DMS79 (cell line): Measurements from ENCODE around the gene MPO.

Experiments
- DNase-seq: peaks from one replicate; lab custom pipeline; 2025; lab: John Stamatoyannopoulos, UW

MPO gene, protein sequence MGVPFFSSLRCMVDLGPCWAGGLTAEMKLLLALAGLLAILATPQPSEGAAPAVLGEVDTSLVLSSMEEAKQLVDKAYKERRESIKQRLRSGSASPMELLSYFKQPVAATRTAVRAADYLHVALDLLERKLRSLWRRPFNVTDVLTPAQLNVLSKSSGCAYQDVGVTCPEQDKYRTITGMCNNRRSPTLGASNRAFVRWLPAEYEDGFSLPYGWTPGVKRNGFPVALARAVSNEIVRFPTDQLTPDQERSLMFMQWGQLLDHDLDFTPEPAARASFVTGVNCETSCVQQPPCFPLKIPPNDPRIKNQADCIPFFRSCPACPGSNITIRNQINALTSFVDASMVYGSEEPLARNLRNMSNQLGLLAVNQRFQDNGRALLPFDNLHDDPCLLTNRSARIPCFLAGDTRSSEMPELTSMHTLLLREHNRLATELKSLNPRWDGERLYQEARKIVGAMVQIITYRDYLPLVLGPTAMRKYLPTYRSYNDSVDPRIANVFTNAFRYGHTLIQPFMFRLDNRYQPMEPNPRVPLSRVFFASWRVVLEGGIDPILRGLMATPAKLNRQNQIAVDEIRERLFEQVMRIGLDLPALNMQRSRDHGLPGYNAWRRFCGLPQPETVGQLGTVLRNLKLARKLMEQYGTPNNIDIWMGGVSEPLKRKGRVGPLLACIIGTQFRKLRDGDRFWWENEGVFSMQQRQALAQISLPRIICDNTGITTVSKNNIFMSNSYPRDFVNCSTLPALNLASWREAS

DNA sequence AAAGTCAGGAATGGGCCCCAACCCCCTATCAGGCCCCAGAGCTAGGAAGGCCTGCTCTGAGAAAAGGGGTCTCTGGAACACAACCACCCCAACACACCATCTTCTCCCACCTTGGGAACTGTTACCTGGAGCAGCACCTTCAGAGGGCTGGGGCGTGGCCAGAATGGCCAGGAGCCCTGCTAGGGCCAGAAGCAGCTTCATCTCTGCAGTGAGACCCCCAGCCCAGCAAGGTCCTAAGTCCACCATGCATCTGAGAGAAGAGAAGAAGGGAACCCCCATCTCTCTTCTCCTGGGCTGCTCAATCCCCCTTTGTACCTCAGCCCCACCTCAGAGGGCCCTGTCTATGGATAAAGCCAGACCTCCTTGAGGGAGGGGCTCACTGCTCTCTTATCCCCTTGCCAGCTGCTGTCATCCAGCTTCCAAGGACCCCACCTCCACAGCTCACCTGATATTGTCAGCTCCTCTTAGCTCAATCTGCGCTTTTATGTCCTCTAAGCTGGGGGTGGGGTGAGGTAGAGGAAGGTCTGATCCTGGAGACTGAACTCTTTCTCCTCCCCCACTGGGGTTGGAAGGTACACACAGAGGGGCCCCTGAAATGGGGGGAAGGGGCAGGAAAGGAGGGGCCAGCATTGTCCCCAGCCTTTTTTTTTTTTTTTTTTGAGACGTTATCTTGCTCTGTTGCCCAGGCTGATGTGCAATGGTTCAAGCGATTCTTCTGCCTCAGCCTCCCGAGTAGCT is at the start of gene MPO:
Gene MPO (minus strand): TSS at position 456 of the 738 bp plus-strand sequence. CDS start 177 bp downstream, at position 279.
- no peak for DNase-seq

DNA sequence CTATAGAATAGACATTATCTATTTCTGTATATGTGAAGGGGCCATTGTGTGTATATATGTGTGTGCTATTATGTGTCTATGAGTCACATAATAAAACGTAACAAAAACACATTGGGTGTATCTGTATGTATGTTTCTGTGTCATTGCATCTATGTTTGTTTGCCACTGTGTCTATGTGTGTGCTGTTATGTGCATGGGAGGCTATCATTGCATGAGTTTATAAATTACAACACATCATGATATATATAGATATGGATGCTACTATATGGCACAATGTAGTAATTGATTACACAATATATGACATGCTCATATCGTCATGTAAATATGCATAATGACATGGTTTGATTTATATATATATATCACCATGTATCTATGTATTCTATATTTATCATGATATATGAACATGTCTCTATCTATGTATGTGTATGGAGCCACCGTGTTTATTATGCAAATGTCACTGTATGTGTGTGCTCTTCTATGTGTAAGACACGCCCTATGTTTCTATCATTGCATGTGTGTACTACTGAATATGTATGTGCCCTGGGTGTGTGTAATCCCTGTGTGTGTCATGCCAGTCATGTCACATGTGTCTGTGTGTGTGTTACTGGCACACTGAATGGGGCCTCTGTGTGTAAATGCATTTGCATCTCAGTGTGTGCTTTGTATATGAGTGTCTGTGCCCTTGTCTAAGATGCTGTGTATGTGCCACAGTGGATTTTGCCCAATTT is 49.2 kb upstream of the MPO start:
- no peak for DNase-seq

DNA sequence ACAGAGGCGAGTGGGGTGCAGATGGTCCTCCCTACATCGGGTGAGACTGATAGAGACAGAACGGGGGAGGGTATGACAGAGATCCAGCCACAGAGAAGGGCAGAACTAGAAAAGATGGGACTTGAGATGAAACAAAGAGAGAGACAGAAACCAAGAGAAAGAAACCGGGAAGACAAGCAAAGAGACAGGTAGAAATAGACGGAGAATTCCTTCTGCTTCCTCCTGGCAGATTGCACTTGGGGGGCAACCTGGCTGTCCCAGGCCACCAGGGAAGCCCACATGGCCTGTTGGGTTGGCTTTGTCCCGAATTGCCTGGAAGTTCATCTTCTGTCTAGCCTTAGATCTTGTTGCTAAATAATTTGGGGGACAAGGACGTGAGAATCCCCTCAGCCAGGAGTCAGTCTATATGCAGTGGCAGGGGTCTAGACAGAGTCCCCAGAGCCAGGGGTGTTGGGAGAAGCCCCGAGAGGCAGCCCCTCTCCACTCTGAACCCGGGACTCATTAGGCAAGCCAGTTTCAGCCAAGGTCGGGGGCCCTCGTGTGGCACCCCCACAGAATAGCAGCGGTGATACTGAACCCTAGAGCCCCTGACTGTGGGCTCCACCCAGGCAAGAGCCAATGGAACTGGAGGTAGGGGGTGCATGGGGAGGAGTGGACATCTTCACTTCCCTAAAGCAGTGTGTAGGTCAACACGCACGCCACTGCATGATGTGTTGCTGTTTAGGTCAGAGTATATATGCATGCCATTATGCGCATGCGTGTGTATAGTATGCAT is 48.5 kb upstream of the MPO start:
- no peak for DNase-seq

DNA sequence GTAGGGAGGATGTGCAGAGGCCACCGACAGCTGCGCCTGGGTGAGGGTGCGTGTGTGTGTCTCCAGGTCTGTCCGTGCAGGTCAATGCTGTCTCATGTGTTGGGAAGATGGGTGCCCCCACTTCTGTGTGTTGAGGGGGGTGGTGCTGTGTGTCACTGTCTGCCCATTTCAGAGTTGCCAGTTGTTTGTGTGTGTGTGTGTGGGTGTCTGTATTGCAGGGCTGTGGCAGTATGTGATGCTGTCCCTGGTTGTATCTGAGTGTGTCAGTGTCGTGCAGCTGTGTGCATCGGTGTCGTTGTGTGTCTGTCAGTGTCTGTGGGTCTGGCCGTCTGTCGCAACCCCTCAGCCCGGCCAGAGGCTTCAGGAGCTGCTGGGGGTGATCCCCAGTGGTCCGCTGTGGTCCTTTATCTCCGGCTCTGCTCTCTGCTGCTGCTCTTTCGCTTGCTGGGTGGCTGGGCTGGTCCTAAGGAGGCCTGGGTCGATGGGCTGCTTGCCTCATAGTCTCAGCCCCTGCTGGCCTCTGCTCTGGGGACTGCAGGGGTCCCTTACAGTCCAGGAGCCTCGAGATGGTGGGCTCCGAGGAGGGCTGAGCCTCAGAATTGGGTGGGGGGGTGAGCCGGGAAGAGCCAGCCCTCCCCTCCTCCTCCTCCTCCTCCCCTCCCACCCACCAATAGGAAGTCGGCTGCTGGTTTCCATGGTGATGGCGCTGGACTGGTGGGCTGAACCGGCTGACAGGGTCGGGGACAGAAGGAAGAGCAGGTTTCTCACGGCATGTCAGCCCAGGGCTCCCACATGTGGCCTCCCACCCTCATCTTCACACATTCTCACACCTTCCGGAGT is 47.7 kb upstream of the MPO start, which contains the start of gene TSPOAP1:
Gene TSPOAP1 (minus strand): TSS at position 601 of the 840 bp plus-strand sequence. CDS start 875 bp downstream, outside the sequence.
- DNase-seq = no peak

DNA sequence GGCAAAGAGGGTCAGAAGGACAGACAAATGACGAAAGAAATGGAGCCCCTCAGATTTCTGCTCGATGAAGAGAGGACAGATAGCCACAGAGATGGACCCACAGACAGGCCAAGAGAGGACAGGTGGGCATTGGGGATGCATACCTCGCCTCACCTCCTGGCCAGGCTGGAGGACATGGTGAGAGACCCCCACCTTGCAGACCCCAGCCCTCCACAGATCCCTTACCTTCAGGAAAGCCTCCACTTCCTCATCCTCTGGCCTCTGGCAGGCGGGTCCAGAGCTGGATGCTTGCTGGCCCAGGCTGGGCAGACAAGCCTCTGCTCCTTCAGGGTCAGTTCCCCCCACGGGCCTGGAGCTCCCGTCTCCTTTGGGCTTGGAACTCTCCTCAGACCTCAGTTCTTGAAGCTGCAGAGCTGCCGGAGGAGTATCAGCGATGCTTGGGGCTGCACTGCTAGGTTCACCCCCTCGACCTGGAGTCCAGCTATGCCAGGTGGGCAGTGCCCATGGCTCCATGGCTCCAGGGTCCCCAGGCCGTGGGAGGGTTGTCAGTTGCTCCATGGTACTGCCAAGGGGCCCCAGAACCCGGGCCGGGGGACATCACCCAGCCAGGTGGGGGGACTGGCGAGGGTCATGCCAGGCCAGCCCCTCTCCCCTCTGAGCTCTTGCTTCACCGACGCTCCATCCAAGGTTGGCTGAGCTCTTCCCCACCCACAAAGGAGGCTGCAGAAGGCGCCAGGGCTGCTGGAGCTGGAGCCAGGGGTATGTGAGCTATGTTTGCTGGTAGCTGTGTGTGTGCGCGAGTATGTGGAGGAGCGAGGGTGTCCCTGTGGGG is 46.8 kb upstream of the MPO start:
- DNase-seq = no peak

DNA sequence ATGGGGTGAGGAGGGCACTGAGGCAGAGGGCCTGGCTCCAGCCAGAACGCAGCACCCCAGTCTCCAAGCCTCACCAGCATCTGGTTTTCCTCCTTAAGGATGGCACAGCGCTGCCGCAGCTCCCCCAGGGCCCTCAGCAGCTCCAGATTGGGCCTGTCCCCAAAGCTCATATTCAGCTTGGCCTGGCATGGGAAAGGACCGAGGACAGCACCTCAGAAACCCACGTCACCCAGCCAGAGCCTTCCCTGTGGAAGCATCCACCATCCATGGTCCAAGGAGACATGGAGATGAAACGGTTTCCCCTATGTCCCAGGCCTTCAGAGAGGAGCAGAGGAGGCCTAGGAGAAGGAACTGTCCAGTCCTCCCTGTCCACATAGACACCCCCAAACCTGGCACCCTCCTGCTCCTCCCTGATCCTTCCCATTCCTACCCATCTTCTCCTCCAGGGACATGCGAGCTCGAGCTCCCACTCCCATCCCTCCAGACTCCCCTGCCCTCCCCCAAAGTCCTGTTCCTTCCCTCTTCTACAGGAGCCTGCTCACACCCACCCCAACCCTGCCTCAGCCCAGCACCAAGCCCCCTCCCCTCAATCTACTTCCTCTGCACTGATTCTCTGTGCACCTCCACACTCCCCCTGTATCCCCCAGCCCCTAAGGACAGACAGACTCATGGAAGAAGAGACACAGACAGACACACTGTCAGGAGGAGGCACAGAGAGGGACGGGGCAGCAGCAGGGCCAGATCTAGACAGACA is 46.1 kb upstream of the MPO start:
- DNase-seq = no peak

DNA sequence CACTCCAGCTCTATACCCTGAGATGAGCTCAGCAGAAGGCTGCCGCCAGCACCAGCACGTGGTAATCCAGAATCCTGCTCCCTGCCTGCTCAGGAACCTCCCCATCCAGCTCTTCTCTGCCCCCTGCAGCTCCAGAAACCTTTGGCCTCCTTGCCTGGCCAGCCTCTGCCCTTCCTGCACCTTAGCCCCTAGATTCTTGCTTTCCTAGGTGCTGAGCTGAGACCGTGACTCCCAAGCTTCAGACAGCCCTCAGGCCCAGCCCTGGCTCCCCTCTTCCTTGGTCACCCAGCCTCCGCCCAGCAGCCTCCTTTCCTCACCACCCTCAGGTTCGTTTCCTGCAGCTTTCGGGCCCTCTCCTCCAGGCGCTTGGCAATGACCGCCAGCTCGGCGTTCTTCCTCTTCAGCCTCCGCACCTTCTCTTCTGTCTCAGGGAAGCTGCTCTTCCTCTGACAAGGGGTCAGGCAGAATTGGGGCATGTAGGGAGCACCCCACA is 45.3 kb upstream of the MPO start:
- no peak for DNase-seq

DNA sequence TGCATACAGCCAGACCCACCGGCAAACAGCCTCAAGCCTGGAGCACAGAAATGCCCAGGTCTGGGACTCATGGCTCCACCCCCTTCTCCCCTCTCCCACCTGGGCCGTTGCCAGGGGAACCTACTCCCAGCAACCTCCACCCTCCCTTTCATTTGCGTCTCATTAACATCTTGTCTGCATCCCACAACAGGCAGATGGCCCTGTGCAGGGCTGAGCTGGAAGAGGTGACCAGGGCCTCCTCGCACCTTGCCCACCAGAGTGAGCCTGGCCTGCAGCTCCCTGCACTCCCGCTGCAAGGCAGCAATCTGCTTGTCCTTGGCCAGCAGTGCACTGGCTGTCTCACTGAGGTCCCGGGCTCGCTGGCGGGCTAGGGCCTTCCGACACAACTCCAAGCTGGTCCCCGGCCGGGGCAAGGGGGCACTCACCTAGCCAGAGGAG is 44.6 kb upstream of the MPO start:
- DNase-seq = no peak

DNA sequence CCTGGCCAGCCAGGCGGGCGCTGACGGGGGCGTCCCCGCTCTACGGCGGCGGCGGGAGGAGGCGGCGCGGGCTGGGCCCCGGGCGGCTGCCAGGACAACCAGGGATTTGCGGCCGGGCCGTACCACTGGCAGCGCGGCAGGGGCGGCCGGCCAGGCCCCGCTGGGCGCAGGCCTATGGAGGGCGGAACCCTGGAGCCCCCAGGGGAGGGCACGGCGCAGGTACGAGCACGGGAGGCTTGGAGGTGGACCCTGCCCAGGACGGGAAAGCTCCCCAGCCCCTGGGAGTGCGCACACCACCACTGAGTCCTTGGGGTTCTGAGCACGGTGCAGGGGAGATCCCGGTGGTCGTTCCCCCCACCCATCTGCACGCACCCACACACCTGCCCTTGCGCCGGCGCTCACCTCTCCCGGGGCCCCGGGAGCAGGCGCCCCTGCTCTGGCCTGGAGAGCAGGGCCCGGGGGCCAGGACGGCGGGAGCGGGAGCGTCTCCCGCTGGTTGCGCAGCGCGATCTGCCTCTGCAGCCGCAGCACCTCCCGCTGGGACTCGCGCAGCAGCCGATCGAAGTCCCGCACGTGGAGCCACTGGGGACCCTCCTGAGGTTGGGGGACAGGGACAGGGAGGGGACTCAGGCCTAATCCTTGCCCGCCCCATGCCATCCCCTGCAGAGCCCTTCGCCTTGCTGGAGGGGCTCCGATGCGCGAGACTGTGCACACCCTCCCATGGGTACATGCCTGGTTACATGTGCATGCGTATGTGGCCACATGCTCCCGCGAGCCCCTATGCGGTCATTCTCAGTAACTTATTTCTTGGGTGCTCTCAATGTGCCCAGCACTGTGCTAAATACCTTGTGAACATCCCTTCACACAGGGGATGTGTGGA is 43.9 kb upstream of the MPO start:
- no peak for DNase-seq

DNA sequence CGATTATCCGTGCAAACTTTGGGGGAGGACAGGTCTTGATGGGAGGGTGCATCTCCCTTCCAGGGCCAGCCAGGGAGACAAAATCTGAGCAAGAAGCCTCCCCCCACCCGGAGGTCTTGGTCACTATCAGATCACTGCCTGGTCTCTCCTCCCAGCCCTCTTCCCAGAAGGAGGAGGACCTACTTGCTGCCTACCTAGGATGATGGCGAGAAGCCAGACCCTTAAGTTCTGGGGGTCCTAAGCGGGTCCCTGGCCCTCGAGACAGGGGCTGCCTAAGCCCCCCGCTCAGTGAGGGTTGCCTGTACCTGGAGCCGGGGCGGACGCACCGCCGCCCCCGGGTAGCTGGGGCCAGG is 43.3 kb upstream of the MPO start:
- no peak for DNase-seq

DNA sequence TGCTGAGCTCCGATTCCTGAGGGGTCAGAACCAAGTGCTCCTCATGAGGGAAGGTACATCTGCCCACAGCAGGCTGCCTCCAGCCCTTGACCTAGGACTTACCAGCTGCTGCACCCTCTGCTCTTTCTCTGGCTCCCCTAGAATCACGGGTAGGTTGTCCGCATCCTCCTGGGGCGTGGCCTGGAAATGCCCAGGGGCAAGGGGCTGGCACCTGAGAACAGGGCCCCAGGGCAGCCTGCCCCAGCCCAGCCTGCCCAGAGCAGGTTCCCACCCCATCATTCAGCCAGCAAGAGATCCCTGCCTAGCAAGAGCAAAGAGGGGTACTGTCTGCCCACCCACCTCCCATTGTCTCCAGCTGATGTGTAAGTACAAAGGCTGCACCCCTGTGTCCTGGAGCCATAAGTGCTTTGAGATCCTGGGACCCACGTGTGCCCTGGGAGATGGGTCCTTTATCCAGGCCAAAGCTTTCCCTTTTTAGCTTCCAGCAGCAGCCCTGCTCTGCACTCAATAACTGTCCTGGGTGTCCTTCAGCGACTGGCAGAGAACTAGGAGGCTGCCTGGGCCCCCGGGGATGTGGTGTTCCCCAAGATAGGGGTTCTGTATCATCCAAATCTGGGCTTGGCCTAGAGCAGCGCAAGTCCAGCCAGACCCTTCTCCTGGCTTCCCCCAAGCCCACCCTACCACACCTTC is 42.8 kb upstream of the MPO start:
- DNase-seq = no peak

DNA sequence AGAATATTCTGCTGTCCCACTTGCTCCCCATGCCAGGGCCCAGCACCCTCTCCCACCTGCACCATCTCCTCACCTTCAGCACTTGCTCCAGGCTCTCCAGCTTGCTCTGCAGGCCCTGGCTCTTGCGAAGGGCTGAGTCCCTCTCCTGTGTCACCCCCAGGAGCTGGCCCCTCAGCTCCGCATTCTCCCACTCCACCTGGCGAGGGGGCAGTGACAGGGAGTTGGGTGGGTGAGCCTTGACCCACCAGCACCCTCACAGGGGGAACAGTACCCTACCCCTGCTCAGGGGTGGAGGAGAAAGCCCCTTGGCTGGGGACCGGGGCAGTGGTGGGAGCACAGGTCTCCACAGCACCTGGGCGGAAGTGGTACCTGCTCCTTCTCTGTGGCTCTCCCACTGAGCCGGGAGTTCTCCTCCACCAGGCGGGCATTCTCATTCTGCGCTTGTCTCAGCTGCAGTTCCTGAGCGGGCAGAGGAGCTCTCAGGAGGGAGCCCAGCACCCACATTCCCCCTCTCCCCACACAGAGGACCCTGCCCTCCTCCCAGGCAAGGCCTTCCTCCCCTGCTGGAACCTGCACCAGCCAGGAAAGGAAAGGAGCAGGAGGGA is 41.9 kb upstream of the MPO start:
- DNase-seq = no peak

DNA sequence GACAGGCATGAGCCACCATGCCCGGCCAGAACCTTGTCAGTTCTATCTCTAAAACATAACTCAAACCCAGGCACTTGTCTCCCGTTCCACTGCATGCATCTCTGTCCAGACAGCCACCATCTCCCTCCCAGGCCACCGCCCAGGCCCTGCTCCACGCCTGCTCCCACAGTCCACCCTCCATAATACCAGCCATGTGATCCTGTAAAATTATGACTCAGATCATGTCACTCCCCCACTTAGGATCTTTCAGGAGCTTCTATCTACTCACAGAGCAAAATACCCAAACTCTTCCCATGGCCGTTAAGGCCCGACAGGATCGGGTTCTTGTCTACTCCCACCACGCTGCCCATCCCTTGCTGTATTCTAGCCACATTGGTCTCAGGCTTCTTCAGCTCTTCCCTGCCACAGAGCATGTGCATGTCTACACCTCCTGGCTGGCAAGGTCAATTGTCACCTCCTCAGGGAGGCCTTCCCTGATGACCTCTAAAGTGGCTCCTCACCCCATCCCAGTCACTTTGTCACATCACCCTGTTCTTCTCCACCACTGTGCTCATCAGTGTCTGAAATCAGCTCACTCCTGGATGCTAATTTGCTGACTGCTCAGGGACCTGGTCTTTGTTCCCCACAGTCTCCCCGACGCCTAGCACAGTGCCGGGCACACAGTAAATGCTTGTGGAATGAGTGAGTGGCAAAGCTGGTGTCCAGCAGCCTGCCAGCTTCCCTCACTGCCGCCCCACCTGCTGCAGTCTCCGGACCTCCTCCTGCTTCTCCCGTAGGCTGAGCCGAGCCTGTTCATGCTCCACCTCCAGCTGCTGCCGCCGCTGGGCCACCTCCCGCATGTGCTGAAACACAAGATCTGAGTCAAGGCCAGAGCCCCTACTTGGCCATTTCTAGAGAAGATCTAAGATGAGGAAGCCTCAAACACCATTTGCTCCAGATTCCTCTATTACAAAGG is 41.1 kb upstream of the MPO start:
- no peak for DNase-seq

DNA sequence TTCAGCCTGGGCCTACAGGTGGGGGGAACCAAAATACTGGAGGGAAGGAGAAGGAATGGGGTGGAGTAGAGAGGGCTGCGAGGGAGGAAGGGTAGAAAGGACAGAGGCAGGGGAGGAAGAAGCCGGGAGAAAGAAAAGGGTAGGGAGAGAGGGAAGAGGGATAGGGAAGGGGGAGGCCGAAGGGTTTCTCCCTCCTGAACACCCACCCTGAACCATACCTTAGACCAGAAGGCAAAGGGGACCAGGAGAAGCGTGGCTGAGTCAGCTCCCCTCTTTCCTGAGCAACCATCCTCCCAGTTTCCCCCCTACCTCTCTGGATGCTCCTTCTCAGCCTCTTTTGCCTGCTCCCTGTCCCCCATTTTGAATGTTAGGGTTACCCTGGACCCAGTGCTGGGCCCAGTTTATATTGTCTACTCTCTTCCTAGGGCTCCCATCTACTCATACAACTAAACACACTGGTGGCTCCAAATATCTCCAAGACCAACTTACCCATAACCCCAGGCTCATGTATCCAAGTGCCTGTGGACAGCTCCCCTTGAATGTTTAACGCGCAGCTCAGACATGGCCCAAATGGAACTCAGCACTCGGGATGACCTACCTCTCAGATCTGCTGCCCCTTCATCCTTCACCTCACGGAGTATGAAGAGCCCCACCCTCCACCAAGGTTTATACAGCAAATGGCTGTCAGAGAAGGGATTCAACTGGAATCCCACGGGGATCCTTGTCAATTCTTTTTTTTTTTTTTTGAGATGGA is 40.0 kb upstream of the MPO start:
- no peak for DNase-seq
